HUES6 (cell line): ENCODE measurements around the gene HAP1.
A peak's percentile ranks its signal among the peaks of the same experiment; 100 is the strongest.

ENCODE experiments used
- H3K27ac ChIP-seq: 2 replicates; pipeline ENCODE4 v1.7.0; 2013; ENCODE audit warnings: low read depth, mild to moderate bottlenecking, low read length, inconsistent platforms
- H3K27me3 ChIP-seq: 2 replicates; pipeline ENCODE4 v1.6.1; 2013; ENCODE audit warnings: low read length; ENCODE audit not compliant: control insufficient read depth, insufficient read depth
- H3K36me3 ChIP-seq: 2 replicates; pipeline ENCODE4 v1.6.1; 2013; ENCODE audit warnings: low read length; ENCODE audit not compliant: control insufficient read depth, insufficient read depth
- H3K4me1 ChIP-seq: 2 replicates; pipeline ENCODE4 v1.6.1; 2013; ENCODE audit warnings: low read length; ENCODE audit not compliant: control insufficient read depth, insufficient read depth
- H3K4me3 ChIP-seq: 2 replicates; pipeline ENCODE4 v1.5.1; 2013; ENCODE audit warnings: low read depth, low read length
- H3K9ac ChIP-seq: one replicate; pipeline ENCODE4 v1.6.1; 2013; ENCODE audit warnings: mild to moderate bottlenecking, low read length
- H3K9me3 ChIP-seq: 2 replicates; pipeline ENCODE4 v1.6.1; 2013; ENCODE audit warnings: low read depth, low read length; ENCODE audit not compliant: control insufficient read depth, insufficient read depth

Gene HAP1

GRCh38 chr17:41738077-41738800 is 3.8 kb upstream of the HAP1 start:
- H3K9me3 ChIP-seq: no peaks in the 10 kb centered on the region
- peak overlapping the region; percentile 11 for H3K9ac ChIP-seq
- no peak overlapping the region for H3K4me3 ChIP-seq
- no peak overlapping the region for H3K27ac ChIP-seq
- peaks cover 13% of the 10 kb centered on the region for H3K4me1 ChIP-seq
- no peaks in the 10 kb centered on the region for H3K36me3 ChIP-seq
- H3K27me3 ChIP-seq: peaks cover 47% of the 10 kb centered on the region

- Histone ChIP-seq H3K9me3 (no peaks in the 10 kb centered on the region), H3K4me3 (no peak overlapping the region), H3K27ac (no peak overlapping the region), H3K4me1 (peaks cover 13% of the 10 kb centered on the region), H3K27me3 (peaks cover 52% of the 10 kb centered on the region), H3K9ac (no peak overlapping the region), H3K36me3 (no peaks in the 10 kb centered on the region)
Observed at GRCh38 chr17:41737680-41738023, 3.2 kb upstream of the HAP1 start.

- H3K36me3 ChIP-seq: no peaks in the 10 kb centered on the region
- H3K9me3 ChIP-seq: no peaks in the 10 kb centered on the region
- no peak overlapping the region for H3K27ac ChIP-seq
- no peak overlapping the region for H3K4me3 ChIP-seq
- peaks cover 13% of the 10 kb centered on the region for H3K4me1 ChIP-seq
- H3K27me3 ChIP-seq: peaks cover 58% of the 10 kb centered on the region
- no peak overlapping the region for H3K9ac ChIP-seq
Observed at GRCh38 chr17:41736983-41737679, 2.7 kb upstream of the HAP1 start.

DNA sequence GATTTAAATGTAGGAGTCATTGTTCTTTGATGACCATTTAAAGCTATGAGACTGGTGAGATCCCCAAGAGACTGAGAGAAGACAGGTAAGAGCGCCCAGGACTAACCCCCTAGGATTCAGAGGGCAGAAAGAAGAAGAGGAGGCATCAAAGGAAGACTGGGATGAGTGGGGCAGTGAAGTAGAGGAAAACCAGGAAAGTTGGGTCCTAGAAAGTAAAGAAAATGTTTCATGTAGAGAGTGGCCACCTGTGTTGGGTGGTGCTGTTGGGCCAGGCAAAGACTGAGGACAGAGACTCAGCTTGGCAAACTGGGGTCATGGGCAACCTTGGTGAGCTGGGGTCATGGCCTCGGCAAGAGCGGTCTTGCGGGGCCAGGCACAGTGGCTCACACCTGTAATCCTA is 1.3 kb upstream of the HAP1 start:
- H3K4me1 ChIP-seq: peaks cover 13% of the 10 kb centered on the region
- H3K27me3 ChIP-seq: peaks cover 71% of the 10 kb centered on the region
- H3K9me3 ChIP-seq: no peaks in the 10 kb centered on the region
- H3K4me3 ChIP-seq: no peak overlapping the region
- no peaks in the 10 kb centered on the region for H3K36me3 ChIP-seq
- no peak overlapping the region for H3K9ac ChIP-seq
- H3K27ac ChIP-seq: no peak overlapping the region

GRCh38 chr17:41734949-41735313 is 488 bp upstream of the HAP1 start:
- Histone ChIP-seq H3K4me1 (peaks cover 18% of the 10 kb centered on the region), H3K9ac (peak overlapping the region; percentile 98), H3K27ac (no peak overlapping the region), H3K27me3 (peaks cover 80% of the 10 kb centered on the region), H3K9me3 (no peaks in the 10 kb centered on the region), H3K36me3 (no peaks in the 10 kb centered on the region), H3K4me3 (peak overlapping the region; percentile 89)

DNA sequence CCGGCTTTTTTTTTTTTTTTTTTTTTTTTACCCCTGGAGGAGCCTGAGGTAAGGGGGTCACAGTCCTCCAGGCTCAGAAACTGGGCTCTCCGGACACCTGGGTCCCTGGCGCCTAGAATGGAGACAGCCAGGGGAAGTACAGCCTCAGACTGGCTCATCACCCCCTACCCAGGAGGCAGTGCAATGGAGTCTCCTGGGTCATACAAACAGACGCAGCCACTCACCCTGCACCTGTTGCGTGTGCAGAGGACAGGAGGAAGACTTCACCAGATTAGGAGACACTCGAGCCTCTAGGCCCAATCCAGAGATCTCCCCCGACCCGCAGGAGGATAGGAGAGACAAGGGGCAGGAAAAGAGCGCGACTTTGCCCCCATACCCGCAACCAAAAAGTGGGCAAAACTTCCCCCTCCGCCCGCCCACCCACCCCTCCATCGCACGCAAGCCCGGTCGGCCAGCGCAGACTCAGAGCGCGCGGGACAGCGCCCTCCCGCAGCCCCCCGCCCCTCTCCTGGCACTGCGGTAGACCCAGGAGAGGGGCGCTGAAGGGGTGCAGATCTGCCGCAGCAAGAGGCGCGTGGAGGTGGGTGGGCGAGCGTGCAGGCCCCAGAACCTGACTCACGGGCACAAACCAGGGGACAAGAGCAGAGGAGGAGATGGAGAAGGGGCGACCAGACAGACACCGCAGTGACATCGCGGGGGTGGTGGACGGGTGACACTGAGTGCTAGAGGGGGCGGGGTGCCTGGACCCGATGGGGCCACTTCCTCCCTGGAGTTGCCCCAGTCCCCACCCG is 900 bp downstream of the HAP1 start:
- H3K4me3 ChIP-seq: peak overlapping the region; percentile 89
- no peak overlapping the region for H3K9ac ChIP-seq
- no peak overlapping the region for H3K27ac ChIP-seq

GRCh38 chr17:41731836-41732235 is 2.6 kb downstream of the HAP1 start:
- H3K4me3 ChIP-seq: no peak overlapping the region
- H3K4me1 ChIP-seq: 0 out of 2 replicates have a peak, but pooled peaks cover 5% of the 10 kb centered on the region
- no peak overlapping the region for H3K27ac ChIP-seq
- H3K27me3 ChIP-seq: peaks cover 69% of the 10 kb centered on the region
- no peaks in the 10 kb centered on the region for H3K9me3 ChIP-seq
- H3K9ac ChIP-seq: no peak overlapping the region
- H3K36me3 ChIP-seq: no peaks in the 10 kb centered on the region

More for the DNA sequence above, 900 bp downstream of the HAP1 start:
- no peaks in the 10 kb centered on the region for H3K36me3 ChIP-seq
- H3K9me3 ChIP-seq: no peaks in the 10 kb centered on the region
- peaks cover 80% of the 10 kb centered on the region for H3K27me3 ChIP-seq
- H3K4me1 ChIP-seq: peaks cover 9% of the 10 kb centered on the region

- Histone ChIP-seq H3K9ac (no peak overlapping the region), H3K27me3 (peaks cover 56% of the 10 kb centered on the region), H3K27ac (no peak overlapping the region), H3K9me3 (no peaks in the 10 kb centered on the region), H3K36me3 (no peaks in the 10 kb centered on the region), H3K4me1 (0 out of 2 replicates have a peak, but pooled peaks cover 5% of the 10 kb centered on the region), H3K4me3 (no peak overlapping the region)
Observed at GRCh38 chr17:41730479-41730878, 4.0 kb downstream of the HAP1 start.

DNA sequence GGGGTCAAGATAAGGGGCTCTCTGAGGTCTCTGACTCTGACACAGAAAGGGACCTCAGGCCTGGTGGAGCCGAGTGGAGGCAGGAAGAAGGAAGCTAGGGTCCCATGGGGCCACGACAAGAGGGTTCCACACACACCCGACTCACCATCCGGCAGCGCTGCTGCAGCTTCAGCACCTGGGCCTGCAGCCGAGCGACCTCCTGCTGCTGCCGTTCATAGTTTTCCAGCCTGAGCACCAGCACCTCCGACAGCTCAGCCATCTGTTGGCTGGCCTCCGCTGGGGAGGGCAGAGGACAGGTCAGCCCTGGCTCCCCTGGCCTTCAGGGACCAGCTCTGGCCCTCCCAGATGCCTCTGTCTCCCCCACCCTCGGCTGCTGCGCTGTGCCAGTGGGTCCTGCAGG is 6.4 kb downstream of the HAP1 start:
- Histone ChIP-seq H3K9ac (no peak overlapping the region), H3K27me3 (peaks cover 31% of the 10 kb centered on the region), H3K9me3 (no peaks in the 10 kb centered on the region), H3K27ac (no peak overlapping the region), H3K4me1 (0 out of 2 replicates have a peak, but pooled peaks cover 5% of the 10 kb centered on the region), H3K4me3 (no peak overlapping the region), H3K36me3 (no peaks in the 10 kb centered on the region)

DNA sequence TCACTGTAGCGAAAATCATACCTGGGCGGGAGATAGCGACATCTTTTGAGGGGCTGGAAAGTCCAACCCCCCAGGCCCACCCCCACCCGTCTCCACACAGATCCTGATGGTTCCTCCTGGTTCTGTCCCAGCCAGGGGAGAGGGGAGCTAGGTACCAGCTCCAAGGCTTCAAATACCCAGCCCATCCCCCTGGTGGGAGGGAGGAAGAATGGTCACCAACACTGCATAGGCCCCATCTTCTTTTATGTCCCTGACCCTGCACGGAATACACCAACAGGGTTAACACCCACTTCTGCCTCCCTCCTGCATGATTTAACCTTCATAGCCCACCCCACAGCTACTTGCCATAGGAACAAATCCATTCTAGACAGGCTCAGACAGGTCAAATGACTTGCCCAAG is 9.3 kb downstream of the HAP1 start:
- H3K4me3 ChIP-seq: no peak overlapping the region
- H3K9me3 ChIP-seq: no peaks in the 10 kb centered on the region
- H3K27ac ChIP-seq: no peak overlapping the region
- no peak overlapping the region for H3K9ac ChIP-seq
- H3K4me1 ChIP-seq: no peaks in the 10 kb centered on the region
- H3K27me3 ChIP-seq: peaks cover 6% of the 10 kb centered on the region
- H3K36me3 ChIP-seq: no peaks in the 10 kb centered on the region
